EH (cell line): ENCODE data around the gene MPDU1.
"Not testable (repeated sequence)": the region's sequence is repeated elsewhere in the genome, so short reads cannot be mapped to it uniquely, and the experiment has no call there.

Experiments used
- DNase-seq: peaks from one replicate; pipeline ENCODE4 v3.0.0-alpha.2; 2015; ENCODE audit warnings: low read depth

The MPDU1 gene

GRCh38 chr17:7614425-7615264, 31.0 kb downstream of the MPDU1 start, which contains the start of gene FXR2:
Gene FXR2 (minus strand): TSS chr17:7614897. CDS start chr17:7614532, 365 bp downstream.
- DNase-seq = peak; percentile 100

- no peak for DNase-seq
These were observed 31.7 kb downstream of the MPDU1 start for GRCh38 chr17:7615265-7615747.

GRCh38 chr17:7618608-7619007, 35.0 kb downstream of the MPDU1 start:
- DNase-seq = no peak

GRCh38 chr17:7620835-7621234, 37.2 kb downstream of the MPDU1 start:
- no peak for DNase-seq

- no peak for DNase-seq
These were observed 40.0 kb downstream of the MPDU1 start for GRCh38 chr17:7623661-7624060.

GRCh38 chr17:7625749-7626148, 42.1 kb downstream of the MPDU1 start:
- DNase-seq = not testable (repeated sequence)

GRCh38 chr17:7626307-7626706, 42.7 kb downstream of the MPDU1 start:
- no peak for DNase-seq

- no peak for DNase-seq
These were observed 43.3 kb downstream of the MPDU1 start for GRCh38 chr17:7626956-7627249.

- peak; percentile 95 for DNase-seq
These were observed 43.8 kb downstream of the MPDU1 start, which contains the start of gene SAT2 for GRCh38 chr17:7627250-7628121. Gene SAT2 (minus strand): TSS chr17:7627821. CDS start chr17:7627635, 186 bp downstream.

- no peak for DNase-seq
These were observed 46.4 kb downstream of the MPDU1 start, which contains the start of gene SHBG for GRCh38 chr17:7629939-7630571. Gene SHBG (plus strand): TSS chr17:7630135. CDS start chr17:7630173, 38 bp downstream.

- no peak for DNase-seq
These were observed 48.0 kb downstream of the MPDU1 start for GRCh38 chr17:7631398-7632380.

GRCh38 chr17:7632492-7632894, 48.8 kb downstream of the MPDU1 start:
- DNase-seq = peak; percentile 62

GRCh38 chr17:7633093-7633492, 49.4 kb downstream of the MPDU1 start:
- no peak for DNase-seq

GRCh38 chr17:7634384-7634783, 50.7 kb downstream of the MPDU1 start:
- peak; percentile 54 for DNase-seq

GRCh38 chr17:7636163-7636562, 52.5 kb downstream of the MPDU1 start:
- DNase-seq = no peak
